ENCODE measurements around the gene EIPR1. TPM values are rescaled to one million over a fixed set of nuclear protein-coding genes. Genes with fewer than 3 reads are reported as not detected.

Gene EIPR1
- total RNA-seq, 2 donors from 2014 or later: 13.5 TPM

DNA sequence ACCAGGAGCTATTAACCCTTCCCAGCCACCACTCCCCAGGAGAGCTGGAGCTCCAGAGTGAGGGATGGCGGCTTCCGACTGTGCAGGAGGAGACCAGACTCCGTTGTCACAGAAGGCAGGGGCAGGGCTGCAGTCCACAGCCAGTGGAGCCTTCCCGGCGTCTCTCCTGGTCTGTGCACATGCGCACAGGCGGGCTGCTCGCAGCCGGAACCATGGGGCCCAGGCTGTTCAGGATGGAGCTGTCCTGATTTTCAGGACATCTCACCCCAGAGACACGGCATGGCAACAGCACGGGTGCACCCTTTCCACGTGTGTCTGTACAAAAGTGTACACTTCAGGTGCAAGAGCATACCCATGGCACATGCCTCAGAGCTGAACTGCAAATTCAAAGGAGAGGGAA is 28.9 kb downstream of the EIPR1 start:
- H3K36me3 ChIP-seq (replicated peaks in 1 of 2; ENCODE audit: insufficient read depth in 1 of 2, low read depth in 2 of 2): peaks cover 0 to 2% of the 10 kb centered on the region in 2 donors
- TF ChIP-seq CTCF (IDR thresholded peaks at IDR 0.05) (no peak), POLR2A (IDR thresholded peaks at IDR 0.05) (no peak)
- H3K4me1 ChIP-seq: no peaks in the 10 kb centered on the region
- H3K27me3 ChIP-seq: no peaks in the 10 kb centered on the region
- H3K27ac ChIP-seq: peak overlapping the region in 3 of 4 donors; percentile 9 to 39 (median 27)
- WGBS, 2 donors: 60 to 87% methylated on average over 5 to 12 of the region's 12 CpGs
- intact Hi-C loops (cut with DNase I): no loop called here
- no peak overlapping the region for H3K4me3 ChIP-seq
- ATAC-seq (peak; percentile 21), DNase-seq (peak in 1 of 4 donors; percentile 15)
- no peaks in the 10 kb centered on the region for H3K9me3 ChIP-seq

- Histone ChIP-seq H3K27ac (no peak overlapping the region), H3K9me3 (no peaks in the 10 kb centered on the region), H3K36me3 (replicated peaks in 1 of 2; ENCODE audit: insufficient read depth in 1 of 2, low read depth in 2 of 2) (no peaks in the 10 kb centered on the region), H3K4me3 (no peak overlapping the region), H3K4me1 (no peaks in the 10 kb centered on the region), H3K27me3 (no peaks in the 10 kb centered on the region)
- ATAC-seq (no peak), DNase-seq (no peak)
- WGBS, 2 donors: 95 to 97% methylated on average over 7 of the region's 7 CpGs
- TF ChIP-seq POLR2A (IDR thresholded peaks at IDR 0.05) (no peak), CTCF (IDR thresholded peaks at IDR 0.05) (no peak)
- intact Hi-C loops (cut with DNase I): no loop called here
These were observed 32.0 kb downstream of the EIPR1 start for GRCh38 chr2:3345621-3346020.

DNA sequence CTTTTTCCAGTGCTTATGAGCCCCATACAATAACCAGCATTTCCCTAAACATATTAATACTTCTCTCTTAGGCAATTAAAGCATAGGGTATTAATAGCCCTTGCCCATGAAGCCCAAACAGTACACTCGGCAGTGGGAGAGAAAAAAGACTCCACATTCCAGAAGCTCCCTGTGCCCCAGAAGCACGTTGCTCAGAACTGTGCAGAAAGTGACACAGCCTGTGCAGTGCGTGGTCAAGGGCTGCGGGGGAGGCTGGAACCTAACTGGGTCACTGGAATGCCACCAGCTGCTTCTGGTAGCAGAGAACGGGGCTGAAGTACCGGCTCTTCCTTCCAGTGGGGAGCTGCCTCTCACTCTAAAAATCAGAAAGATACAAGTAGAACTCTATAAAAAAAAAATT is 32.7 kb downstream of the EIPR1 start:
- intact Hi-C loops (cut with DNase I): no loop called here
- Histone ChIP-seq H3K36me3 (replicated peaks in 1 of 2; ENCODE audit: insufficient read depth in 1 of 2, low read depth in 2 of 2) (no peaks in the 10 kb centered on the region), H3K27ac (no peak overlapping the region), H3K4me1 (no peaks in the 10 kb centered on the region), H3K9me3 (no peaks in the 10 kb centered on the region), H3K4me3 (no peak overlapping the region), H3K27me3 (no peaks in the 10 kb centered on the region)
- ATAC-seq (no peak), DNase-seq (no peak)
- TF ChIP-seq CTCF (IDR thresholded peaks at IDR 0.05) (no peak), POLR2A (IDR thresholded peaks at IDR 0.05) (no peak)
- 93% methylated on average over 5 to 6 of the region's 6 CpGs for WGBS, 2 donors

DNA sequence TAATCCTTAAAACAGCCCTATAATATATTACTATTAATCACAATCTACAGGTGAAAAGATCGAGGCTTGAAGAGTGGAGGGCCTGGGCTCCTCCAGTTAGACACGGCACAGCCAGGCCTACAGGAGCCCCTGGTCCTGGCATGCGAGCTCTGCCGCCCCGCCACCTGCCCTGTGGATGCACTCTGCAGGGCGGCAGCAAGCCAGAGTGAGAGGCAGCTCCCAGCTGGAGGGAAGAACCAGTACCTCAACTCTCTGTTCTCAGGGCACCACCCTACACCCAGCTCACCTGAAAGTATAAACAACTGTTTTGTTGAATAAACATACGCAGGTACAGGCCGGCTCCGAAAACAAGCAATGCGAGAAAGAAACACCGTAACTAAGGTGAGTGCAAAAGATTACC is 34.6 kb downstream of the EIPR1 start:
- no peak for TF ChIP-seq CTCF (IDR thresholded peaks at IDR 0.05)
- no peak for TF ChIP-seq POLR2A (IDR thresholded peaks at IDR 0.05)
- WGBS, 2 donors: 90 to 93% methylated on average over 11 of the region's 11 CpGs

GRCh38 chr2:3342324-3342723 is 35.3 kb downstream of the EIPR1 start:
- H3K9me3 ChIP-seq: no peaks in the 10 kb centered on the region
- H3K4me1 ChIP-seq: no peaks in the 10 kb centered on the region
- no peaks in the 10 kb centered on the region for H3K36me3 ChIP-seq (replicated peaks in 1 of 2; ENCODE audit: insufficient read depth in 1 of 2, low read depth in 2 of 2)
- intact Hi-C loops (cut with DNase I): no loop called here
- ATAC-seq (no peak), DNase-seq (no peak)
- no peaks in the 10 kb centered on the region for H3K27me3 ChIP-seq
- TF ChIP-seq CTCF (IDR thresholded peaks at IDR 0.05) (no peak), POLR2A (IDR thresholded peaks at IDR 0.05) (no peak)
- no peak overlapping the region for H3K27ac ChIP-seq
- H3K4me3 ChIP-seq: no peak overlapping the region
- 90 to 95% methylated on average over 9 of the region's 9 CpGs for WGBS, 2 donors

More for the DNA sequence above, 34.6 kb downstream of the EIPR1 start:
- no peaks in the 10 kb centered on the region for H3K36me3 ChIP-seq (replicated peaks in 1 of 2; ENCODE audit: insufficient read depth in 1 of 2, low read depth in 2 of 2)
- ATAC-seq (no peak), DNase-seq (no peak)
- H3K4me3 ChIP-seq: no peak overlapping the region
- no peaks in the 10 kb centered on the region for H3K4me1 ChIP-seq
- intact Hi-C loops (cut with DNase I): no loop called here
- H3K27me3 ChIP-seq: no peaks in the 10 kb centered on the region
- no peaks in the 10 kb centered on the region for H3K9me3 ChIP-seq
- H3K27ac ChIP-seq: no peak overlapping the region
